Dermis blood vessel endothelial cell (primary cell): ENCODE data around the gene ZNF701. TPM values are rescaled to one million over a fixed set of nuclear protein-coding genes. Genes with fewer than 3 reads are reported as not detected.

ENCODE experiments used
- total RNA-seq: library from RNA; depleted of rRNA; stranded (reverse); fragments of >200 nt; gene quantifications from 2 replicates; pipeline ENCODE4 v1.2.3, GENCODE V29; 2014

Gene ZNF701
- total RNA-seq, 1 donor from 2014 or later: 22.3 TPM

Other genes starting within 250 kb of the ZNF701 start
- 3.3 and 3.7 TPM in 2 replicates for gene ZNF610, start 234.0 kb upstream of the ZNF701 start, total RNA-seq
- 11.4 and 20.9 TPM in 2 replicates for gene ZNF880, start 200.4 kb upstream of the ZNF701 start, total RNA-seq
- gene ZNF528, start 172.4 kb upstream of the ZNF701 start, total RNA-seq: 12.2 and 13.8 TPM in 2 replicates
- gene ZNF534, start 141.1 kb upstream of the ZNF701 start, total RNA-seq: not detected in 2 replicates
- 2.9 and 3.2 TPM in 2 replicates for gene ZNF578, start 116.7 kb upstream of the ZNF701 start, total RNA-seq
- gene ZNF808, start 42.6 kb upstream of the ZNF701 start, total RNA-seq: 23.3 and 31.1 TPM in 2 replicates
- gene ZNF83, start 68.1 kb downstream of the ZNF701 start, total RNA-seq: 40.9 and 72.3 TPM in 2 replicates
- gene ZNF611, start 164.8 kb downstream of the ZNF701 start, total RNA-seq: 11.9 and 15.7 TPM in 2 replicates
- gene ZNF600, start 216.5 kb downstream of the ZNF701 start, total RNA-seq: 4.1 and 5.4 TPM in 2 replicates